GM18868 (cell line): Measurements from ENCODE around the gene KCTD14.
A peak's percentile ranks its signal among the peaks of the same experiment; 100 is the strongest.
"Not testable (repeated sequence)": the region's sequence is repeated elsewhere in the genome, so short reads cannot be mapped to it uniquely, and the experiment has no call there.

Experiments
- ATAC-seq: cut with Tn5 transposase; IDR thresholded peaks from one replicate; pipeline ENCODE4 v1.9.1; 2021; ENCODE audit warnings: mild to moderate bottlenecking, moderate library complexity; ENCODE audit not compliant: unreplicated experiment

KCTD14 gene

DNA sequence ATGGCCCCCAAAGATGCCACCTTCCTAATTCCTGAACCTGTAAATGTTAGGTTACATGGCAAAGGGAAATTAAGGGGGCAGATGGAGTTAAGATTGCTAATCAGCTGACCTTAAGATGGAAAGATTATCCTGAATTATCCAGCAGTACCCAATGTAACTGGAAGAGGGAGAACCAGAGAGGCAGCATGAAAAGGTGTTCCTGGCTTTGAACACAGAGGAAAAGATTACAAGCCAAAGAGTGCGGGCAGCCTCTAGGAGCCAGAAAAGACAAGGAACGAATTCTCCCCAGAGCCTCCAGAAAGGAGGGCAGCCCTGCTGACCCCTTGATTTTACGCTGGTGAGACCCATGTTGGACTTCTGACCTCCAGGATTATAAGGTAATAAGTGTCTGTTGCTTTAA is 25.5 kb upstream of the KCTD14 start:
- ATAC-seq, result no peak

DNA sequence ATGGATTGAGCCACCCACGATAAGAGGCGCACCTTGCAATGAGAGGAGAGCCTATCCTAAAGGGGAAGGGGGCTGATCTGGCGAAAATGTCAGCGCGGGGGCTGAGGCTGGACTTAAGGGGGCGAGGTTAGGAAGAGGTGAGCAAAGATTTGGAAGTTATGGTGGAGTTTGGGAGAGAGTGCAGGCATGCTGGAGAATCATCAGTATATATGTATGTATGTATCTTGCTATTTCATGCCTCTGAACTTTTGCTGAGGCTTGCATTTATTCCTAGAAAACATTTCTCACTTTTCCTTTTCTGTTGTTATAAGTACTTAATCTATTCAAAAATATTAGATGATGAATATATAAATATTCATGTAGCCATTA is 23.4 kb upstream of the KCTD14 start:
- no peak for ATAC-seq

DNA sequence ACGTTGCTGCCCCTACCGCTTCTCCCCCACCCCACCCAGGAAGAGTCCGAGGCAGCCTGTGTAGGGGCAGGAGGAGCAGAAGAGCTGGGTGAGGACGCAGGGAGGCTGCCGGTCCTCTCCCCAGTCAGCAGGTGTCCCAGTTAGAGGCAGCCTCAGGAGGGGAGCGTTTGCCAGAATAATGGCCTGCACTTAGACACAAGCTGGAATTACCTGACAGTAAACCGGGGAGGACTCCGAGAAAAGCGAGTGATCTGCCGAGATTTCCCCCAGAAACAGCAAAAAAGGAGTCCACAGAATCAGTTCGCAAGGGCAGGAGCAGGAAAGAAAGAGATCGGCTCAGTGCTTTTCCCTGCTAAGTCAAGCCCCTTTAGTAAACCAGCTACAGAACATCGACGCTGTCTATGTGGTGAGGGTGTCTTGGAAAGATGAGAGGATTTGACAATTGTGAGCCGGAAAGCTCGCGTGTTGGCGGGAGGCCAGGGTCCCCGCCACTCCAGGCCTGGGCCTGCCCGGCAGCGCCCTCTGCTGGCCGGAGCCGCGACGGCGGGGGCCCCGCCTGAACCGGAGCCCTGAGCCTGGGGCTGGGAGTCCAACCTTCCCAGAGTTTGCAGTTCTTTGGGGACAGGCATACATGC is 22.9 kb upstream of the KCTD14 start:
- peak; percentile 72 for ATAC-seq

- ATAC-seq, result no peak
Observed at GRCh38 chr11:78044706-78045105, 21.6 kb upstream of the KCTD14 start.

DNA sequence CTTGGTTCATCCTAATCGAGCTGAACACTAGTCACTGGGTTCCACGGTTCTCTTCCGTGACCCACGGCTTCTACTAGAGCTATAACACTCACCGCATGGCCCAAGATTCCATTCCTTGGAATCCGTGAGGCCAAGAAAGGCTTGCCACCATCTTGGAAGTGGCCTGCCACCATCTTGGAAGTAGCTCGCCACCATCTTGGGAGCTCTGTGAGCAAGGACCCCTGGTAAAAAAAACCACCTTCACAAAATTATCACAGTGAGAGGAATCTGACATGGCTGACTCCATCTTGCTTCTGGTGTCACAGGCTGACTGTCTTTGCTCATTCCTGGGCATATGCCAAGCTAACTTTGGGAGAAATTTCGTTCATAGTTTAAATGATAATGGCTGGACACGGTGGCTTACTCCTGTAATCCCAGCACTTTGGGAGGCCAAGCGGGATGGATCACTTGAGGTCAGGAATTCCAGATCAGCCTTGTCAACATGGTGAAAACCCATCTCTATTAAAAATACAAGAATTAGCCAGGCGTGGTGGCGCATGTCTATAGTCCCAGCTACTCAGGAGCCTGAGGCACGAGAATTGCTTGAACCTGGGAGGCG is 18.9 kb upstream of the KCTD14 start:
- no peak for ATAC-seq

GRCh38 chr11:78041380-78041719 is 18.3 kb upstream of the KCTD14 start:
- ATAC-seq, result not testable (repeated sequence)

DNA sequence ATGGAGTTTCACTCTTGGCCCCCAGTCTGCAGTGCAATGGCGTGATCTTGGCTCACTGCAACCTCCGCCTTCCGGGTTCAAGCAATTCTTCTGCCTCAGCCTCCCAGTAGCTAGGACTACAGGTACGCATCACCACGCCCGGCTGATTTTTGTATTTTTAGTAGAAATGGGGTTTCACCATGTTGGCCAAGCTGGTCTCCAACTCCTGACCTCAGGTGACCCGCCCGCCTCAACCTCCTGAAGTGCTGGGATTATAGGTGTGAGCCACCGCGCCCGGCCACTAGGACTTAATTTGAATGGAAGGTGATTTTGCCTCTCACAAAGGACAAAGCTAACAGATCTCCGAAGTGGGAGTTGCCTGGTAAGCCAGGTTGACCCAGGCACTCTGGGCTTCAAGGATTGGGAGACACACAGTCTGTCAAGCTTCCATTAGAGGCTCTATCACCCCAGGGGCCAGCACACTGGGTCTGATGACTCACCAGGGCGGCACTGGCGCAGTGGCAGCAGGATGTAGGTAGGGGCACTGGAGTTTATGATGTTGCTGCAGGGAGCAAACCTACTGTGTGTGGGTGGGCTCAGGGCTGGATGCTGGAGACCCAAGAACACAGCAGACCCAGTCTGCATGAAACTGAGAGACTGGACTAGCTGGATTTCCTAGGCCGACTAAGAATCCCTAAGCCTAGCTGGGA is 17.8 kb upstream of the KCTD14 start:
- no peak for ATAC-seq

GRCh38 chr11:78039919-78040671 is 17.0 kb upstream of the KCTD14 start:
- peak; percentile 75 for ATAC-seq

GRCh38 chr11:78039391-78039918 is 16.4 kb upstream of the KCTD14 start:
- ATAC-seq, result peak; percentile 20

GRCh38 chr11:78038697-78039313 is 15.7 kb upstream of the KCTD14 start:
- no peak for ATAC-seq

- no peak for ATAC-seq
Observed at GRCh38 chr11:78037825-78038620, 14.9 kb upstream of the KCTD14 start.

DNA sequence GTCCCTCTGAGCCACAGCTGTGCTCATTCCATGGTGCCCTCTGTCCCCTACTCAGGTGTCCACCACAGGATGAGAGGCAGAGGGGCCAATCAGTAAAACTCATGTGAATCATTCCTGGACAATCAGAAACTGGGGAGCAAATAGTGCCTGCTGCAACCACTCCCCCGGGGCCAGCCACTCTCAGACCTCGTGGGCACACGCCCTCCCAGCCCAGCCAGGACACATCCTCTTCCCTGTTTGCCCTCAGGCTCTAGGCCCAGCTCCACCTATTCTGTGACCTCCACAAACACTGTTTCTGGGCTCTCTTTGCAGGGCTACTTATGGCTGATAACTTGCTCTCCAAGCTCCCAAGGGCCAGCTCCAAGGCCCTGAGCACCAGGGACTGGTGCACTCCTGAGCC is 14.0 kb upstream of the KCTD14 start:
- ATAC-seq, result no peak

GRCh38 chr11:78036313-78036712 is 13.2 kb upstream of the KCTD14 start:
- ATAC-seq, result no peak

GRCh38 chr11:78034623-78035022 is 11.5 kb upstream of the KCTD14 start:
- no peak for ATAC-seq

DNA sequence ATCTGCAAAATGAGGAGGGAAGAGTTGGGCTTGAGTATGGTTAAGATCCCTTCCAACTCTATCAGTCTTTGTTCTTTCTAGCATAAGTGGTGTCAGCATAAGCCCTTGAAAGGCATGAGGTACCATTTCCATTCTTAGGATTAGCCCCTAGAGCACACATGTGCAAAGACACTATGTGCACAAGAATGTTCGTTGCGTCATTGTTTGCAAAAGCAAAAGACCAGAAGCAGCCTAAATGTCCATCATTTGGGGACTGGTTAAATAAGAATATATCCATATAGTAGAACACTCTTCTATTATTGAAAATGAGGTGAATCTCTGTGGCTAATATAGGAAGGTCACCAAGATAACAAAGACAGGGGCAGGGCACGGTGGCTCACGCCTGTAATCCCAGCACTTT is 10.0 kb upstream of the KCTD14 start:
- ATAC-seq, result no peak

- no peak for ATAC-seq
Observed at GRCh38 chr11:78032090-78032489, 9.0 kb upstream of the KCTD14 start.

- peak; percentile 76 for ATAC-seq
Observed at GRCh38 chr11:78031629-78032028, 8.6 kb upstream of the KCTD14 start.

- ATAC-seq, result no peak
Observed at GRCh38 chr11:78030429-78031325, 7.6 kb upstream of the KCTD14 start.

- ATAC-seq, result not testable (repeated sequence)
Observed at GRCh38 chr11:78028423-78028822, 5.3 kb upstream of the KCTD14 start.
